Brain microvascular endothelial cell (primary cell): ENCODE measurements around the gene FHL2.

Experiments
- DNase-seq: peaks from one replicate; pipeline ENCODE4 v3.0.0-alpha.2; 2020
- H3K27ac ChIP-seq: fragments of 250-450 bp; sonication (Bioruptor Pico); 2 replicates; pipeline ENCODE4 v1.5.1; 2020; ENCODE audit warnings: mild to moderate bottlenecking, moderate library complexity
- H3K27me3 ChIP-seq: fragments of 250-450 bp; sonication (Bioruptor Pico); replicated peaks from 2 replicates; pipeline ENCODE4 v1.5.1; 2020; ENCODE audit warnings: mild to moderate bottlenecking
- H3K36me3 ChIP-seq: fragments of 250-450 bp; sonication (Bioruptor Pico); replicated peaks from 2 replicates; pipeline ENCODE4 v1.5.1; 2020; ENCODE audit warnings: mild to moderate bottlenecking
- H3K4me3 ChIP-seq: 2 replicates; pipeline ENCODE4 v1.5.1; 2011; ENCODE audit warnings: low read depth, mild to moderate bottlenecking, control low read depth, low read length, moderate library complexity
- in situ Hi-C: cut with HindIII; loops from 2 replicates; pipeline ENCODE4 v1.10.0; 2017; ENCODE audit warnings: low sequenced_read_pairs, low pct_ligation_motif_present
- TF ChIP-seq, protein P1 (sequence below): IDR thresholded peaks from 2 replicates; pipeline ENCODE4 v1.5.1; 2011; ENCODE audit warnings: low read depth, mild to moderate bottlenecking, moderate library complexity, low read length, control low read depth, inconsistent platforms; ENCODE audit errors: missing control alignments

FHL2 gene

DNA sequence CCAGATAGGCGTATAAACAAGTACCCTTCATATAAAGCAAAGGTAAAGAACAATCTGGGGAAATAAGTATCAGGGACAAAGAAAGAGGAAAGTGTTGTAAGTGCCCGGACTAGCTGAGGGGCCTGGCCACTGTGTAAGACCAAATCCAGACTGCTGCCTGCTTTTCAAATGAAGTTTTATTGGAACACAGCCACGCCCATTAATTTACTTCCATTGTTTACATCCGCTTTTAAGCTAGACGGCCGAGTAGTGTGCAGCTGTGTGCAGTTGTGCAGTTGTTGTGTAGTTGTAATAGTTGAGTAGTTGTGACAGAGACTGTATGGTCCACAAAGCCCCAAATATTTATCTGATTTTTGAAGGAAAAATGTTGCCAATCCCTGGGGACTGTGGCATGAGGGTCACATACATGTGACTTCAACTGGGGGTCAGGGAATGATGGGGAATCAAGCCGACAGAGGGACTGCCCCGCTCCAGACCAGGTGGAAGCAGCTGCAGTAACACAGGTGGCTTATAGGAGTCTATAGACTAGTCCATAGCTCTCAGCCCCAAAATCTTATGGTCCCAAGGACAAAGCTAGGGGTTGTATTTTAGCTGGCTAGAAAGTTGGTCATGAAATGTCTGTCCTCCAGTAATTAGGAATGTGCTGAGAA, 30.0 kb downstream of the FHL2 start:
- peak overlapping the region; percentile 45 for H3K27ac ChIP-seq
- peaks cover 96% of the 10 kb centered on the region for H3K36me3 ChIP-seq
- H3K4me3 ChIP-seq = no peak overlapping the region
- in situ Hi-C loops = loop anchor here (25.0 kb wide), 1 partner anchor 143 kb away; no protein-coding TSS in a partner anchor
- no peak for DNase-seq
- TF ChIP-seq, protein P1, sequence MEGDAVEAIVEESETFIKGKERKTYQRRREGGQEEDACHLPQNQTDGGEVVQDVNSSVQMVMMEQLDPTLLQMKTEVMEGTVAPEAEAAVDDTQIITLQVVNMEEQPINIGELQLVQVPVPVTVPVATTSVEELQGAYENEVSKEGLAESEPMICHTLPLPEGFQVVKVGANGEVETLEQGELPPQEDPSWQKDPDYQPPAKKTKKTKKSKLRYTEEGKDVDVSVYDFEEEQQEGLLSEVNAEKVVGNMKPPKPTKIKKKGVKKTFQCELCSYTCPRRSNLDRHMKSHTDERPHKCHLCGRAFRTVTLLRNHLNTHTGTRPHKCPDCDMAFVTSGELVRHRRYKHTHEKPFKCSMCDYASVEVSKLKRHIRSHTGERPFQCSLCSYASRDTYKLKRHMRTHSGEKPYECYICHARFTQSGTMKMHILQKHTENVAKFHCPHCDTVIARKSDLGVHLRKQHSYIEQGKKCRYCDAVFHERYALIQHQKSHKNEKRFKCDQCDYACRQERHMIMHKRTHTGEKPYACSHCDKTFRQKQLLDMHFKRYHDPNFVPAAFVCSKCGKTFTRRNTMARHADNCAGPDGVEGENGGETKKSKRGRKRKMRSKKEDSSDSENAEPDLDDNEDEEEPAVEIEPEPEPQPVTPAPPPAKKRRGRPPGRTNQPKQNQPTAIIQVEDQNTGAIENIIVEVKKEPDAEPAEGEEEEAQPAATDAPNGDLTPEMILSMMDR = no peak
- H3K27me3 ChIP-seq = no peaks in the 10 kb centered on the region

DNA sequence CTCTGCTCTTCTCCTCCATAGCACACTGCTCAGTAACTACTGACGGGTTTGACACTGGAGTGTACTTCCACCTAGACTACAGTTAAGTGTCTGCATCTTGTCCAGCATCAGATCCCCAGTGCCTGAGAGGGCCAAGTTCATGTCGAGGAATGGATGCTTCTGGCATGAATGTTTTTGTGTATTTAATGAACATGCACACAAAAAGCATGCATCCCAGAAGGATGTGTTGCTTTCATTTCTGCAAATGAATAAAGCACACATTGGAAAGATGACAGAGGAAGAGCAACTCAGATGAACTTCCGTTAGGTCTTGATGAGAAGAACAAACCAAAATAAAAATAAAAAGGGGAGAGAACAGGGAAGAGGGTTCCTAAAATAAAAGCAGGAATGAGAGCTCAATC, 33.6 kb downstream of the FHL2 start:
- Histone ChIP-seq H3K36me3 (peaks cover 95% of the 10 kb centered on the region), H3K4me3 (no peak overlapping the region), H3K27me3 (no peaks in the 10 kb centered on the region), H3K27ac (no peak overlapping the region)
- no peak for DNase-seq
- TF ChIP-seq, protein P1 = no peak
- in situ Hi-C loops = loop anchor here (25.0 kb wide), 1 partner anchor 147 kb away; no protein-coding TSS in a partner anchor

DNA sequence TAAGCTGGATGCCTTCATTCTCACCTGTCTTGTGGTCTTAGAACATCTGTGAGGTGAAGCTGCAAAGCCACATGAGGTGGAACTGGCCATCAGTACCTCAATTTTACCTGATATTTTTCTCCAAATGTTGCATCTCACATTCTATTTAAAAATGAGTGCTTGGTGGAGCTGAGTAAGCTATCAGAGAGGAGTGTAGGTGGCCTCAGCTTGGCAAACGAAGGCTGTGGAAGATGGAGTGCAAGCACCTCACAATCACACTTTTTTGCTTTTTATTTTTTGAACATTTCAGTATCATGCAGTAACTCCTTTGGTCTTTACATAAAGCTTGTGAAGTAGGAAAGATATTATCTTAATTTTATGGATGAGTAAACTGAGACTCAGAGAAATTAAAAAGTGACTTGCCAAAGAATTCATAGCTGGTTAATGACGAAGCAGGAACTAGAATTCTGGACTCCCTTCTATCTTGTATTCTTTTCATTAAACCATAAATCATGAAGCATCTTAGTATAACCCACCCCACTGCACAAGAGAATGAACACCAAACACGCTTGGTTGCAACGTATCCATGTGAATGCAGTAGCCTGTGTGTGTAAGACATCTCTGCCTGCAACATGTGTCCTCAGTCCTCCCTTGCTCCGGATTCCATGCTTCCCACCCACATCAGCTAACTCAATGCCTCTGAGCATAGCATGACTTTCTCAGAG, 34.3 kb downstream of the FHL2 start:
- Histone ChIP-seq H3K4me3 (no peak overlapping the region), H3K27me3 (no peaks in the 10 kb centered on the region), H3K27ac (no peak overlapping the region), H3K36me3 (peaks cover 94% of the 10 kb centered on the region)
- in situ Hi-C loops = loop anchor here (25.0 kb wide), 1 partner anchor 148 kb away; no protein-coding TSS in a partner anchor
- no peak for DNase-seq
- TF ChIP-seq, protein P1 = no peak

DNA sequence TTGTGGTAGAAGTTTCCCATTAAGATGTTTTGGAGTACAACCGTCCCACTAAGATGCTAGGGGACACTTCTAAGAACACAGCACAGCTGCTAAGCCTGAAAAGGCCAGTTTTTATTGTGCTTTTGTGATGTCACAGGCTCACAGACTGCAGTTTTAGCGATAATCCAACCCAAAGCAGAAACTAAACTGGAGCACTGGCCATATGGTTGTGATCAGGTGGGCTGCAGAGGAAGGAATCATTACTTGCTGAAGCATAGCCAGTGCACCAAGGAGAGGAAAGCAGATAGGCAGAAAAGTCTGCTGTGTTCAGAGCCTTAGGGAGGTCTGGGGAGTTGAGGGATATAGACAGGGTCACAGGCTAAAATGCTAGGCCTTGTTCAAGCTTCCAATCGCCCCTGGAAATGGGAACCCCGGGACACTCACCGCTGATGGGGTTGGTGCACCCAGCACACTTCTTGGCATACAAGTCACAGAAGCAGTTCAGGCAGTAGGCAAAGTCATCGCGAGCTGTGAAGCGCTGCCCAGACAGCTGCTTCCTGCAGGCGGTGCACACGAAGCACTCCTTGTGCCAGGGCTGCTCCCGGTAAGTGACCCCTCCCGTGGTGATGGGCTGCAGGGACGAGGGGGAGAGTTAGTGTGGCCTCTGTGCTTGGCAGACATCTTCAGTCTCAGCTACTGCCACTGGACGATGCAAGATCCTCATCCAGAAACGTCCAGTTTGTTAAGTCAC, 35.8 kb downstream of the FHL2 start:
- no peak overlapping the region for H3K4me3 ChIP-seq
- in situ Hi-C loops = loop anchor here (25.0 kb wide), 1 partner anchor 149 kb away; no protein-coding TSS in a partner anchor
- no peaks in the 10 kb centered on the region for H3K27me3 ChIP-seq
- no peak overlapping the region for H3K27ac ChIP-seq
- no peak for DNase-seq
- H3K36me3 ChIP-seq = peaks cover 97% of the 10 kb centered on the region
- TF ChIP-seq, protein P1 = no peak

DNA sequence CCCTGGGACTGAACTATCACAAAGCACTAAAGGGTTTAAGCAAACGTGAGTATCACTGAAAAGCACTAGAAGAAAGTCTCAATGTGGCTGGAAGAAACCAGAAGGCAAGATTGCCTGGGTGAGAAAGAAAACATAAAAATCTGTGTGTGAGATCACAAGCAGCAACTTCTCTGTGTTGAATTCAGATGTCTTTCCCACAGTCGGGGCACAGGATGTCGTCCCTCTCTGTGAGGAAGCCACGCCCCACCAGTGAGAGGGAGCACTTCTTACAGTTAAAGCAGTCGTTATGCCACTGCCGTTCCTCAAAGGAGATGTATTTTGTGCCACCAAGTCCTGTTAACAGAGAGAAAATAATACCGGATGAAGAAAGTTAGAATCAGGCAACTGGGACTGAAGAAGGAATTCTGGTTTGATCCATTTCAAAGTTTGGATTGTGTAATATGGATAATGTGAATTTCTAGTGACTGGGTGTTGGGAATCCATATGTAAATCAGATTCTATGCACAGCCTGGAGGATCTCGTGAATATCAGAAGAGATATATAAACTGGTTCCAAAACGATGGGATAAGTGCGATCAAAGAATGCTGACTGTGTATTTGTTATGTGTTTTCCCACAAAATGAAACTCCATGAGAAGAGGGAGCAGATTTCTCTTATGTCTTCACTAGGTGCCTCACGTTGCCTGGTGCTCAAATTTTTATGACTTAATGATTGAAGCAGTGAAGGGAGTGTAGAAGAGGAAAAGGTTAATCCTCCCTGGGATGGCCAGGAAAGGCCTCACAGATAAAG, 37.6 kb downstream of the FHL2 start:
- peaks cover 87% of the 10 kb centered on the region for H3K36me3 ChIP-seq
- in situ Hi-C loops = loop anchor here (25.0 kb wide), 1 partner anchor 151 kb away; no protein-coding TSS in a partner anchor
- DNase-seq = no peak
- H3K27ac ChIP-seq = no peak overlapping the region
- no peaks in the 10 kb centered on the region for H3K27me3 ChIP-seq
- TF ChIP-seq, protein P1 = no peak
- no peak overlapping the region for H3K4me3 ChIP-seq
